ENCODE measurements around the gene DMKN.
A peak's percentile ranks its signal among the peaks of the same experiment; 100 is the strongest.

The DMKN gene

GRCh38 chr19:35560677-35561076, 47.2 kb upstream of the DMKN start:
- Histone ChIP-seq H3K9ac (ENCODE audit: low read length) (no peak overlapping the region), H2BK5ac (ENCODE audit: low read depth, low read length, poor library complexity, severe bottlenecking) (no peak overlapping the region), H4K91ac (ENCODE audit: low read length) (no peak overlapping the region), H2AFZ (ENCODE audit: low read depth, low read length) (no peak overlapping the region), H3K4ac (ENCODE audit: low read depth in 1 of 2, low read length in 2 of 2) (no peak overlapping the region), H3K36me3 (ENCODE audit: control insufficient read depth in 1 of 2, insufficient read depth in 2 of 2, low read depth in 1 of 2, low read length in 2 of 2) (no peaks in the 10 kb centered on the region), H3K4me1 (ENCODE audit: control insufficient read depth, insufficient read depth, low read depth, low read length) (peaks cover 12% of the 10 kb centered on the region), H3K27me3 (ENCODE audit: control insufficient read depth in 1 of 2, insufficient read depth in 1 of 2, low read length in 2 of 2) (peaks cover 31 to 88% of the 10 kb centered on the region in 2 experiments), H3K14ac (ENCODE audit: low read length in 2 of 2) (no peak overlapping the region), H2BK12ac (ENCODE audit: low read length in 2 of 2) (no peak overlapping the region), H3K9me3 (ENCODE audit: control insufficient read depth, low read length) (no peaks in the 10 kb centered on the region), H3K4me2 (ENCODE audit: low read length, poor library complexity, severe bottlenecking) (no peak overlapping the region), H4K8ac (ENCODE audit: low read length) (no peak overlapping the region), H3K4me3 (ENCODE audit: insufficient read depth in 1 of 2, low read depth in 1 of 2, low read length in 2 of 2) (no peak overlapping the region), H2BK15ac (ENCODE audit: low read depth, poor library complexity, severe bottlenecking) (no peak overlapping the region), H2AK5ac (ENCODE audit: low read length, severe bottlenecking) (no peak overlapping the region), H2BK120ac (ENCODE audit: low read depth, low read length) (no peak overlapping the region), H3K18ac (ENCODE audit: low read depth in 1 of 2, low read length in 2 of 2) (no peak overlapping the region), H3K23ac (ENCODE audit: low read length in 2 of 2) (no peak overlapping the region), H3K79me1 (replicated peaks; ENCODE audit: low read length, poor library complexity, severe bottlenecking) (no peaks in the 10 kb centered on the region), H3K27ac (ENCODE audit: low read length, poor library complexity, severe bottlenecking) (no peak overlapping the region)
- 68% methylated on average over 6 of the region's 6 CpGs for WGBS
- no peak for DNase-seq

- DNase-seq: no peak
- Histone ChIP-seq H3K23ac (ENCODE audit: low read length in 2 of 2) (no peak overlapping the region), H2BK120ac (ENCODE audit: low read depth, low read length) (no peak overlapping the region), H3K9me3 (ENCODE audit: control insufficient read depth, low read length) (no peaks in the 10 kb centered on the region), H3K4me1 (ENCODE audit: control insufficient read depth, insufficient read depth, low read depth, low read length) (peaks cover 14% of the 10 kb centered on the region), H3K4ac (ENCODE audit: low read depth in 1 of 2, low read length in 2 of 2) (no peak overlapping the region), H2BK15ac (ENCODE audit: low read depth, poor library complexity, severe bottlenecking) (no peak overlapping the region), H2BK12ac (ENCODE audit: low read length in 2 of 2) (no peak overlapping the region), H3K79me1 (replicated peaks; ENCODE audit: low read length, poor library complexity, severe bottlenecking) (no peaks in the 10 kb centered on the region), H2AK5ac (ENCODE audit: low read length, severe bottlenecking) (no peak overlapping the region), H4K91ac (ENCODE audit: low read length) (no peak overlapping the region), H2AFZ (ENCODE audit: low read depth, low read length) (no peak overlapping the region), H3K14ac (ENCODE audit: low read length in 2 of 2) (no peak overlapping the region), H3K9ac (ENCODE audit: low read length) (no peak overlapping the region), H3K18ac (ENCODE audit: low read depth in 1 of 2, low read length in 2 of 2) (no peak overlapping the region), H3K27me3 (ENCODE audit: control insufficient read depth in 1 of 2, insufficient read depth in 1 of 2, low read length in 2 of 2) (peaks cover 31 to 89% of the 10 kb centered on the region in 2 experiments), H3K27ac (ENCODE audit: low read length, poor library complexity, severe bottlenecking) (no peak overlapping the region), H2BK5ac (ENCODE audit: low read depth, low read length, poor library complexity, severe bottlenecking) (no peak overlapping the region), H3K4me2 (ENCODE audit: low read length, poor library complexity, severe bottlenecking) (no peak overlapping the region), H3K4me3 (ENCODE audit: insufficient read depth in 1 of 2, low read depth in 1 of 2, low read length in 2 of 2) (no peak overlapping the region), H4K8ac (ENCODE audit: low read length) (no peak overlapping the region), H3K36me3 (ENCODE audit: control insufficient read depth in 1 of 2, insufficient read depth in 2 of 2, low read depth in 1 of 2, low read length in 2 of 2) (no peaks in the 10 kb centered on the region)
- WGBS: 91% methylated on average over 17 of the region's 18 CpGs
These were observed 46.8 kb upstream of the DMKN start for GRCh38 chr19:35560271-35560670.

- no peak for DNase-seq
- Histone ChIP-seq H2BK5ac (ENCODE audit: low read depth, low read length, poor library complexity, severe bottlenecking) (no peak overlapping the region), H3K79me1 (replicated peaks; ENCODE audit: low read length, poor library complexity, severe bottlenecking) (no peaks in the 10 kb centered on the region), H3K9me3 (ENCODE audit: control insufficient read depth, low read length) (no peaks in the 10 kb centered on the region), H3K18ac (ENCODE audit: low read depth in 1 of 2, low read length in 2 of 2) (no peak overlapping the region), H2BK120ac (ENCODE audit: low read depth, low read length) (no peak overlapping the region), H3K36me3 (ENCODE audit: control insufficient read depth in 1 of 2, insufficient read depth in 2 of 2, low read depth in 1 of 2, low read length in 2 of 2) (no peaks in the 10 kb centered on the region), H3K4me2 (ENCODE audit: low read length, poor library complexity, severe bottlenecking) (no peak overlapping the region), H2BK15ac (ENCODE audit: low read depth, poor library complexity, severe bottlenecking) (no peak overlapping the region), H3K23ac (ENCODE audit: low read length in 2 of 2) (no peak overlapping the region), H2BK12ac (ENCODE audit: low read length in 2 of 2) (no peak overlapping the region), H3K4ac (ENCODE audit: low read depth in 1 of 2, low read length in 2 of 2) (no peak overlapping the region), H3K4me3 (ENCODE audit: insufficient read depth in 1 of 2, low read depth in 1 of 2, low read length in 2 of 2) (no peak overlapping the region), H3K27ac (ENCODE audit: low read length, poor library complexity, severe bottlenecking) (no peak overlapping the region), H3K4me1 (ENCODE audit: control insufficient read depth, insufficient read depth, low read depth, low read length) (peaks cover 14% of the 10 kb centered on the region), H2AK5ac (ENCODE audit: low read length, severe bottlenecking) (no peak overlapping the region), H3K27me3 (ENCODE audit: control insufficient read depth in 1 of 2, insufficient read depth in 1 of 2, low read length in 2 of 2) (peaks cover 31 to 89% of the 10 kb centered on the region in 2 experiments), H4K8ac (ENCODE audit: low read length) (no peak overlapping the region), H3K14ac (ENCODE audit: low read length in 2 of 2) (no peak overlapping the region), H4K91ac (ENCODE audit: low read length) (no peak overlapping the region), H3K9ac (ENCODE audit: low read length) (no peak overlapping the region), H2AFZ (ENCODE audit: low read depth, low read length) (no peak overlapping the region)
- 89% methylated on average over 23 of the region's 23 CpGs for WGBS
These were observed 46.3 kb upstream of the DMKN start for GRCh38 chr19:35559781-35560180.

DNA sequence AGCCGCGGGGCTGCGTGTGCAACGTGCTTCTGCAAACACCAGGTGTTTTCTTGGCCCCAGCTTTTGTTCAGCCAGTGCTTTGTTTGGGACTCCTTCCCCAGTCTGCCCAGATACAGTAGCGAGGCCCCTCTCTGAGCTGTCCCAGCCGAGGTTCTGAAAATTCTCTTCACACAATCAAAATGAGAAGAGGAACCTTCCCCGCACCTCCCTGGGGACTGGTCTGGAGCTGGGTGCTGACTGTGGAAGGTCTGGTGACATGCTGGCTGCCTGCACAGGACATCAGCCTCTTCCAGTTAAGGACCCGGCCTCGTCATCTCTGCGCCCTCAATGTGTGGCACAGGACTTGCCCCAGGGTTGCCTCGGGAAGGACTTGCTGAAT, 45.8 kb upstream of the DMKN start:
- DNase-seq: no peak
- Histone ChIP-seq H3K4me2 (ENCODE audit: low read length, poor library complexity, severe bottlenecking) (no peak overlapping the region), H3K27me3 (ENCODE audit: control insufficient read depth in 1 of 2, insufficient read depth in 1 of 2, low read length in 2 of 2) (peaks cover 31 to 89% of the 10 kb centered on the region in 2 experiments), H3K27ac (ENCODE audit: low read length, poor library complexity, severe bottlenecking) (no peak overlapping the region), H2BK15ac (ENCODE audit: low read depth, poor library complexity, severe bottlenecking) (no peak overlapping the region), H3K23ac (ENCODE audit: low read length in 2 of 2) (peak overlapping the region in 1 of 2 experiments; percentile 37), H2AFZ (ENCODE audit: low read depth, low read length) (no peak overlapping the region), H3K4me1 (ENCODE audit: control insufficient read depth, insufficient read depth, low read depth, low read length) (peaks cover 14% of the 10 kb centered on the region), H4K91ac (ENCODE audit: low read length) (no peak overlapping the region), H3K9me3 (ENCODE audit: control insufficient read depth, low read length) (no peaks in the 10 kb centered on the region), H2BK5ac (ENCODE audit: low read depth, low read length, poor library complexity, severe bottlenecking) (no peak overlapping the region), H4K8ac (ENCODE audit: low read length) (no peak overlapping the region), H2BK12ac (ENCODE audit: low read length in 2 of 2) (no peak overlapping the region), H2AK5ac (ENCODE audit: low read length, severe bottlenecking) (no peak overlapping the region), H3K36me3 (ENCODE audit: control insufficient read depth in 1 of 2, insufficient read depth in 2 of 2, low read depth in 1 of 2, low read length in 2 of 2) (no peaks in the 10 kb centered on the region), H3K4me3 (ENCODE audit: insufficient read depth in 1 of 2, low read depth in 1 of 2, low read length in 2 of 2) (no peak overlapping the region), H3K14ac (ENCODE audit: low read length in 2 of 2) (no peak overlapping the region), H3K9ac (ENCODE audit: low read length) (no peak overlapping the region), H2BK120ac (ENCODE audit: low read depth, low read length) (no peak overlapping the region), H3K4ac (ENCODE audit: low read depth in 1 of 2, low read length in 2 of 2) (no peak overlapping the region), H3K79me1 (replicated peaks; ENCODE audit: low read length, poor library complexity, severe bottlenecking) (no peaks in the 10 kb centered on the region), H3K18ac (ENCODE audit: low read depth in 1 of 2, low read length in 2 of 2) (no peak overlapping the region)
- 87% methylated on average over 10 of the region's 11 CpGs for WGBS
